Measurements from ENCODE around the gene CACNB2. TPM values are rescaled to one million over a fixed set of nuclear protein-coding genes. Genes with fewer than 3 reads are reported as not detected.

The CACNB2 gene
- total and polyA plus RNA-seq, 2 donors (not counting 3 experiments of a cell fraction or from before 2014, with no cell fraction given), result not detected

DNA sequence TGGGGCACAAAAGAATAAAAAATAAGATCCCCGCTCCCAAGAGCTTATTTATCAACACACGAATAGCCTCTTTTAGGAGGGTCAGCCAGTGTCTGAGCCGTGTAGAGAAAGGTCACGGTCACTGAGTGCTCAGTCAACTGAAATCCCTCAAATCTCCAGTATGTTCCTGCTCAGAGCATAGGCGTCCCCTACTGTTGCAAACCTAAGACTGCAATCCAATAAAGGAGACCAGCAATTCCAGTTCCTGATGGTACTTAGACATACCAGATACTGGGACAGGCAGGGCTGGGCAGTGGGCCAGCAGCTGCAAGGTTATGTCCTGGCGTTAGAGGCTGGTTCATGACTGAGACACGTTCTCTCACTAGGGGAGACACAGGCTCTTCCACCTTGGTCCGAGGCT lies 93.6 kb downstream of the CACNB2 start:
- Histone ChIP-seq H3K9ac (replicated peaks; ENCODE audit: extremely low read depth, insufficient read depth, low read length) (no peak overlapping the region), H3K79me2 (ENCODE audit: control insufficient read depth, insufficient read depth, low read length) (no peaks in the 10 kb centered on the region), H3K9me1 (replicated peaks; ENCODE audit: control insufficient read depth, extremely low read depth, insufficient read depth, low read length) (no peaks in the 10 kb centered on the region), H3K4me1 (ENCODE audit: control insufficient read depth, extremely low read depth, insufficient read depth, low read length) (no peaks in the 10 kb centered on the region), H3K36me3 (ENCODE audit: control insufficient read depth in 2 of 2, extremely low read depth in 1 of 2, insufficient read depth in 2 of 2, low read length in 2 of 2) (no peaks in the 10 kb centered on the region), H3K27me3 (ENCODE audit: control insufficient read depth in 2 of 2, insufficient read depth in 2 of 2, low read length in 2 of 2) (no peaks in the 10 kb centered on the region), H3K9me3 (replicated peaks; ENCODE audit: control insufficient read depth, insufficient read depth, low read length) (no peaks in the 10 kb centered on the region), H4K20me1 (replicated peaks; ENCODE audit: control insufficient read depth, extremely low read depth, insufficient read depth, low read length) (no peaks in the 10 kb centered on the region), H2AFZ (ENCODE audit: low read depth, low read length) (no peak overlapping the region), H3K4me3 (replicated peaks in 1 of 3; ENCODE audit: insufficient read depth in 1 of 3, low read depth in 1 of 3, low read length in 3 of 3) (no peak overlapping the region), H3K4me2 (ENCODE audit: insufficient read depth, low read length) (no peak overlapping the region), H3K27ac (ENCODE audit: insufficient read depth, low read depth, low read length) (no peak overlapping the region)
- BruUV-seq (replicated peaks), result no TSS peak
- no peak for FAIRE-seq
- DNase-seq (ENCODE audit: low read depth, low spot score), result no peak
- ChIA-PET POLR2A (no interaction called here), CTCF (no interaction called here)
- dilution Hi-C loops (cut with MboI; ENCODE audit: extremely low pct_ligation_motif_present, low sequenced_read_pairs) (no loop called here), intact Hi-C loops (cut with micrococcal nuclease) (no loop called here)
- no peak for TF ChIP-seq POLR2AphosphoS5 (IDR thresholded peaks at IDR 0.05; ENCODE audit: insufficient read depth, low read depth, low read length)
- no peak for TF ChIP-seq JUN (IDR thresholded peaks at IDR 0.05; ENCODE audit: borderline replicate concordance, insufficient read depth, insufficient read length, low read depth)
- TF ChIP-seq FOS (IDR thresholded peaks at IDR 0.05; ENCODE audit: borderline replicate concordance, insufficient read depth, low read length), result no peak
- no peak for TF ChIP-seq GATA2 (IDR thresholded peaks at IDR 0.05; ENCODE audit: insufficient read depth, insufficient read length, low read depth, low read length)

DNA sequence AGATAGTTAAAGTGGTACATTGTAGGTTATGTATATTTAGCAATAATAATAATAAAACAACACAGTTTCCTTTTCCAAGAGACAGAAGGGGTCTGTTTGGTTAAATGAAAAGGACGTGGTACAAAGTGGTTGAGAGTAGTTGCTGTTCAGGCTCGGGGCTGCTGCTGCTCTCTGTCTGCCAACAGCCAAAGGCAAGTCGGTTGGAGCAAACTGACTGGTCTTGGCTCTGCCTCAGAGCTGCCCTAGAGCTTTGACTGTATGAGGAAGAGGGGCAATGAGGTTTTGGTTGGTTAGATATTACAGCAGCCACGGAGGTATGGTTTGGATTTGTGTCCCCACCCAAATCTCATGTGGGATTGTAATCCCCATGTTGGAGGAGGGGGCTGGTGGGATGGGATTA lies 95.3 kb downstream of the CACNB2 start:
- no peaks in the 10 kb centered on the region for H3K4me1 ChIP-seq (ENCODE audit: control insufficient read depth, extremely low read depth, insufficient read depth, low read length)
- H3K27ac ChIP-seq (ENCODE audit: insufficient read depth, low read depth, low read length), result no peak overlapping the region
- H3K79me2 ChIP-seq (ENCODE audit: control insufficient read depth, insufficient read depth, low read length), result no peaks in the 10 kb centered on the region
- DNase-seq (ENCODE audit: low read depth, low spot score) (no peak), FAIRE-seq (no peak)
- H2AFZ ChIP-seq (ENCODE audit: low read depth, low read length), result no peak overlapping the region
- ChIA-PET POLR2A (no interaction called here), CTCF (no interaction called here)
- intact Hi-C loops (cut with micrococcal nuclease), result no loop called here
- no peaks in the 10 kb centered on the region for H3K27me3 ChIP-seq (ENCODE audit: control insufficient read depth in 2 of 2, insufficient read depth in 2 of 2, low read length in 2 of 2)
- H3K9me1 ChIP-seq (replicated peaks; ENCODE audit: control insufficient read depth, extremely low read depth, insufficient read depth, low read length), result no peaks in the 10 kb centered on the region
- no peak overlapping the region for H3K4me2 ChIP-seq (ENCODE audit: insufficient read depth, low read length)
- H4K20me1 ChIP-seq (replicated peaks; ENCODE audit: control insufficient read depth, extremely low read depth, insufficient read depth, low read length), result no peaks in the 10 kb centered on the region
- H3K9me3 ChIP-seq (replicated peaks; ENCODE audit: control insufficient read depth, insufficient read depth, low read length), result no peaks in the 10 kb centered on the region
- no peak overlapping the region for H3K9ac ChIP-seq (replicated peaks; ENCODE audit: extremely low read depth, insufficient read depth, low read length)
- TF ChIP-seq GATA2 (IDR thresholded peaks at IDR 0.05; ENCODE audit: insufficient read depth, insufficient read length, low read depth, low read length) (no peak), EZH2 (IDR thresholded peaks at IDR 0.05; ENCODE audit: borderline replicate concordance, low read depth, low read length, severe bottlenecking) (no peak), FOS (IDR thresholded peaks at IDR 0.05; ENCODE audit: borderline replicate concordance, insufficient read depth, low read length) (no peak), MYC (IDR thresholded peaks at IDR 0.05; ENCODE audit: low read depth, low read length) (no peak), CTCF (IDR thresholded peaks at IDR 0.05; ENCODE audit: extremely low read depth in 1 of 2, insufficient read depth in 1 of 2, low read depth in 1 of 2, low read length in 2 of 2) (no peak), POLR2AphosphoS5 (IDR thresholded peaks at IDR 0.05; ENCODE audit: insufficient read depth, low read depth, low read length) (no peak), POLR2A (IDR thresholded peaks at IDR 0.05; ENCODE audit: low read depth, low read length) (no peak), JUN (IDR thresholded peaks at IDR 0.05; ENCODE audit: borderline replicate concordance, insufficient read depth, insufficient read length, low read depth) (no peak), MAX (IDR thresholded peaks at IDR 0.05; ENCODE audit: insufficient read depth, insufficient read length) (no peak)
- no TSS peak for BruUV-seq (replicated peaks)
- H3K36me3 ChIP-seq (ENCODE audit: control insufficient read depth in 2 of 2, extremely low read depth in 1 of 2, insufficient read depth in 2 of 2, low read length in 2 of 2), result no peaks in the 10 kb centered on the region
- dilution Hi-C loops (cut with MboI; ENCODE audit: extremely low pct_ligation_motif_present, low sequenced_read_pairs), result no loop called here
- no peak overlapping the region for H3K4me3 ChIP-seq (replicated peaks in 1 of 3; ENCODE audit: insufficient read depth in 1 of 3, low read depth in 1 of 3, low read length in 3 of 3)

Data from endothelial cell of umbilical vein (primary cell).